H1 (cell line): ENCODE data around the gene RERE. TPM values are rescaled to one million over a fixed set of nuclear protein-coding genes. Genes with fewer than 3 reads are reported as not detected.

ENCODE experiments used
- CTCF ChIA-PET: fragments of 300-600 bp; sonication (Branson Sonifier 250); formaldehyde crosslinking; loops from one replicate; lab custom pipeline; 2021; ENCODE audit not compliant: partially characterized antibody; lab: Charles Lee
- POLR2A ChIA-PET: fragments of 300-600 bp; sonication (Branson Sonifier 250); formaldehyde crosslinking; loops from one replicate; lab custom pipeline; 2021; ENCODE audit warnings: inconsistent platforms; ENCODE audit not compliant: partially characterized antibody; lab: Charles Lee
- DNase-seq, 2 experiments: peaks; one replicate each; pipeline versions ENCODE4 v3.0.0 to v3.0.0-alpha.2; 2010 to 2022; ENCODE audit warnings: low spot score in 2 of 2, low read depth in 1 of 2, mixed read lengths in 1 of 2
- FAIRE-seq: peaks from 2 replicates; lab custom pipeline; 2011; peaks lifted over from hg19 to GRCh38; lab: Jason Lieb, UNC
- H2AFZ ChIP-seq: 2 replicates; pipeline ENCODE4 v1.8.1; 2012; ENCODE audit warnings: low read length, inconsistent platforms
- H2AK5ac ChIP-seq: 2 replicates; pipeline ENCODE4 v1.6.1; 2013; ENCODE audit warnings: low read depth, low read length
- H2BK120ac ChIP-seq: replicated peaks from 2 replicates; pipeline ENCODE3; 2013; ENCODE audit warnings: low read depth, low read length, inconsistent platforms
- H2BK12ac ChIP-seq: 2 replicates; pipeline ENCODE4 v1.6.1; 2013; ENCODE audit warnings: low read depth, low read length
- H2BK15ac ChIP-seq: 2 replicates; pipeline ENCODE4 v1.6.1; 2013; ENCODE audit warnings: low read length
- H2BK20ac ChIP-seq: 2 replicates; pipeline ENCODE4 v1.6.1; 2013; ENCODE audit warnings: low read length
- H2BK5ac ChIP-seq: 2 replicates; pipeline ENCODE4 v1.6.1; 2013; ENCODE audit warnings: low read depth, low read length
- H3K14ac ChIP-seq: 2 replicates; pipeline ENCODE4 v1.6.1; 2013; ENCODE audit warnings: inconsistent platforms; ENCODE audit not compliant: insufficient read length
- H3K18ac ChIP-seq: 2 replicates; pipeline ENCODE4 v1.6.1; 2013; ENCODE audit warnings: low read length; ENCODE audit errors: extremely low read depth
- H3K23ac ChIP-seq: 2 replicates; pipeline ENCODE4 v1.6.1; 2013; ENCODE audit warnings: inconsistent platforms; ENCODE audit not compliant: insufficient read length
- H3K23me2 ChIP-seq: 2 replicates; pipeline ENCODE4 v1.6.1; 2013; ENCODE audit warnings: low read depth, low read length
- H3K27ac ChIP-seq: 2 replicates; pipeline ENCODE4 v1.6.1; 2011; ENCODE audit warnings: low read depth, low read length, inconsistent platforms
- H3K27me3 ChIP-seq, 4 experiments: replicated peaks in 1 of 4; 1 replicate in 1 of 4; 2 replicates in 3 of 4; pipeline versions ENCODE4 v1.6.1 to v1.8.1; 2011 to 2013; ENCODE audit warnings: low read length in 3 of 4, mild to moderate bottlenecking in 3 of 4, inconsistent platforms in 2 of 4, mixed read lengths in 2 of 4, moderate library complexity in 1 of 4; ENCODE audit not compliant: control insufficient read depth in 3 of 4, insufficient read depth in 3 of 4; ENCODE audit errors: extremely low read depth in 1 of 4
- H3K36me3 ChIP-seq, 4 experiments: 2 replicates each; pipeline versions ENCODE4 v1.6.1 to v1.8.1; 2011 to 2013; ENCODE audit warnings: mild to moderate bottlenecking in 4 of 4, low read length in 3 of 4, moderate library complexity in 2 of 4, control low read depth in 1 of 4, inconsistent platforms in 1 of 4; ENCODE audit not compliant: insufficient read depth in 4 of 4, control insufficient read depth in 2 of 4
- H3K4ac ChIP-seq: replicated peaks from 2 replicates; pipeline ENCODE3; 2013; ENCODE audit warnings: low read length, low read depth, mixed read lengths, inconsistent platforms; ENCODE audit not compliant: insufficient read length
- H3K4me1 ChIP-seq, 4 experiments: replicated peaks in 1 of 4; 1 replicate in 1 of 4; 2 replicates in 3 of 4; pipeline versions ENCODE4 v1.6.1 to v1.8.1; 2011 to 2013; ENCODE audit warnings: low read length in 3 of 4, inconsistent platforms in 2 of 4, mixed read lengths in 1 of 4; ENCODE audit not compliant: insufficient read depth in 4 of 4, control insufficient read depth in 3 of 4
- H3K4me2 ChIP-seq, 2 experiments: 2 replicates each; pipeline versions ENCODE4 v1.6.1 to v1.8.1; 2011 to 2013; ENCODE audit warnings: low read depth in 2 of 2, low read length in 2 of 2, control low read depth in 1 of 2, inconsistent platforms in 1 of 2, mild to moderate bottlenecking in 1 of 2; ENCODE audit not compliant: insufficient read depth in 1 of 2
- H3K4me3 ChIP-seq, 4 experiments: fragments of 200-600, 300-600 bp in 1 of 4; sonication (generic), shearing (Covaris generic), sonication (Bioruptor Twin) in 1 of 4; 2 replicates each; pipeline versions ENCODE4 v1.5.1 to v1.8.1; 2011 to 2016; ENCODE audit warnings: low read length in 4 of 4, low read depth in 3 of 4, control low read depth in 2 of 4, inconsistent platforms in 2 of 4, mild to moderate bottlenecking in 2 of 4, mixed read lengths in 1 of 4, moderate library complexity in 1 of 4; ENCODE audit not compliant: insufficient read depth in 2 of 4; ENCODE audit errors: extremely low read depth in 1 of 4
- H3K56ac ChIP-seq: replicated peaks from 2 replicates; pipeline ENCODE3; 2013; ENCODE audit warnings: low read depth, mild to moderate bottlenecking, mixed read lengths, low read length, inconsistent platforms; ENCODE audit not compliant: insufficient read length
- H3K79me1 ChIP-seq: 2 replicates; pipeline ENCODE4 v1.6.1; 2013; ENCODE audit warnings: low read depth, low read length, control low read depth
- H3K79me2 ChIP-seq, 2 experiments: 2 replicates each; pipeline versions ENCODE4 v1.6.1 to v1.8.1; 2012 to 2013; ENCODE audit warnings: low read length in 2 of 2, mild to moderate bottlenecking in 2 of 2, inconsistent platforms in 1 of 2; ENCODE audit not compliant: insufficient read depth in 2 of 2, control insufficient read depth in 1 of 2
- H3K9ac ChIP-seq, 4 experiments: replicated peaks in 1 of 4; 1 replicate in 1 of 4; 2 replicates in 3 of 4; pipeline versions ENCODE4 v1.6.1 to v1.8.1; 2011 to 2013; ENCODE audit warnings: low read depth in 3 of 4, low read length in 3 of 4, control low read depth in 2 of 4, mild to moderate bottlenecking in 2 of 4, moderate library complexity in 2 of 4, inconsistent platforms in 1 of 4; ENCODE audit errors: extremely low read depth in 1 of 4
- H3K9me3 ChIP-seq, 2 experiments: 2 replicates each; pipeline versions ENCODE4 v1.6.1 to v1.8.1; 2012 to 2013; ENCODE audit warnings: mild to moderate bottlenecking in 2 of 2, moderate library complexity in 2 of 2, control low read depth in 1 of 2, inconsistent platforms in 1 of 2, low read depth in 1 of 2, low read length in 1 of 2, mixed read lengths in 1 of 2; ENCODE audit not compliant: insufficient read depth in 2 of 2
- H4K20me1 ChIP-seq, 2 experiments: replicated peaks in 1 of 2; 2 replicates each; pipeline versions ENCODE3 to v1.8.1; 2011 to 2013; ENCODE audit warnings: inconsistent platforms in 2 of 2, low read length in 2 of 2, mild to moderate bottlenecking in 1 of 2; ENCODE audit not compliant: insufficient read depth in 2 of 2, control insufficient read depth in 1 of 2
- H4K5ac ChIP-seq: 2 replicates; pipeline ENCODE4 v1.6.1; 2013; ENCODE audit warnings: low read length, low read depth, mixed read lengths, inconsistent platforms; ENCODE audit not compliant: insufficient read length
- H4K8ac ChIP-seq: 2 replicates; pipeline ENCODE4 v1.8.0; 2013; ENCODE audit warnings: mild to moderate bottlenecking, moderate library complexity, low read length, inconsistent platforms; ENCODE audit not compliant: insufficient read depth; ENCODE audit errors: extremely low read depth
- H4K91ac ChIP-seq: replicated peaks from 2 replicates; pipeline ENCODE3; 2013; ENCODE audit warnings: low read length, mixed read lengths, inconsistent platforms; ENCODE audit not compliant: insufficient read length
- BRCA1 ChIP-seq: IDR thresholded peaks from 2 replicates; pipeline ENCODE4 v1.6.1; 2012; ENCODE audit warnings: low read depth, low read length, improper control_type of control experiment
- CBX8 ChIP-seq: fragments of 300-800, 300-1000 bp; sonication (generic); IDR thresholded peaks from 2 replicates; pipeline ENCODE4 v1.7.1; 2016; ENCODE audit warnings: low read depth, low read length, borderline replicate concordance
- EP300 ChIP-seq, 2 experiments: IDR thresholded peaks; 1 replicate in 1 of 2; 2 replicates in 1 of 2; pipeline ENCODE4 v1.6.1; 2011 to 2012; ENCODE audit warnings: low read depth in 2 of 2, low read length in 2 of 2, mild to moderate bottlenecking in 2 of 2, borderline replicate concordance in 1 of 2, inconsistent platforms in 1 of 2, moderate library complexity in 1 of 2
- NANOG ChIP-seq: IDR thresholded peaks from 2 replicates; pipeline ENCODE4 v1.6.1; 2011; ENCODE audit warnings: low read length, low read depth, mild to moderate bottlenecking, inconsistent platforms; ENCODE audit not compliant: insufficient read depth, poor library complexity, severe bottlenecking
- NRF1 ChIP-seq: IDR thresholded peaks from 2 replicates; pipeline ENCODE4 v1.6.1; 2011; ENCODE audit warnings: mild to moderate bottlenecking, low read depth, low read length, improper control_type of control experiment
- RAD21 ChIP-seq, 2 experiments: IDR thresholded peaks in 1 of 2; conservative IDR thresholded peaks in 1 of 2; 2 replicates each; pipeline ENCODE4 v1.6.1; 2011; ENCODE audit warnings: low read depth in 2 of 2, low read length in 2 of 2, improper control_type of control experiment in 1 of 2, inconsistent platforms in 1 of 2, mild to moderate bottlenecking in 1 of 2, moderate library complexity in 1 of 2
- YY1 ChIP-seq: IDR thresholded peaks from 2 replicates; pipeline ENCODE4 v1.6.1; 2011; ENCODE audit warnings: low read depth, mild to moderate bottlenecking, low read length
- WGBS, 2 experiments: shearing (Covaris generic) in 1 of 2; methylation state at CpG; one replicate each; pipeline versions ENCODE4 v1.1.6 to v1.1.7; 2013 to 2015; ENCODE audit warnings: low lambda C conversion rate in 2 of 2, mixed read lengths in 2 of 2, inconsistent platforms in 1 of 2, low coverage in 1 of 2, missing lambda C conversion rate in 1 of 2; ENCODE audit not compliant: insufficient replicate concordance in 2 of 2, insufficient coverage in 1 of 2, insufficient read length in 1 of 2; ENCODE audit errors: extremely low coverage in 1 of 2, missing lambda C conversion rate in 1 of 2; 5-methylcytosine and 5-hydroxymethylcytosine counted together
- polyA plus RNA-seq, 7 experiments: library from polyadenylated mRNA; depleted of rRNA in 3 of 7; stranded (reverse) in 5 of 7; unstranded in 2 of 7; fragments of >200 nt in 5 of 7; fragments of 200-250 nt in 2 of 7; gene quantifications; 1 replicate in 5 of 7; 2 replicates in 1 of 7; 4 replicates in 1 of 7; pipeline versions ENCODE4 v1.2.1 to v1.2.3, GENCODE V29; 2011 to 2013; ENCODE audit warnings: missing spikeins in 2 of 7, mixed read lengths in 2 of 7
- total RNA-seq: library from RNA; stranded (reverse); fragmentation: NEBNext Ultra II Directional; extraction: Animal tissue kit (Norgen Biotek cat#: 25700); gene quantifications from 2 replicates; pipeline ENCODE4 v1.2.1, GENCODE V29; 2021
- TF ChIP-seq, protein P1 (sequence below): IDR thresholded peaks from 2 replicates; pipeline ENCODE4 v1.6.1; 2011; ENCODE audit warnings: low read depth, mild to moderate bottlenecking, low read length; ENCODE audit not compliant: insufficient read depth
- TF ChIP-seq, protein P2 (sequence below): IDR thresholded peaks from 2 replicates; pipeline ENCODE4 v1.6.1; 2012; ENCODE audit warnings: inconsistent platforms

RERE gene
- total and polyA plus RNA-seq, 2 of the 8 experiments (the other 6 are each of a cell fraction or from before 2014, with no cell fraction given) = 15.3 to 142 TPM

DNA sequence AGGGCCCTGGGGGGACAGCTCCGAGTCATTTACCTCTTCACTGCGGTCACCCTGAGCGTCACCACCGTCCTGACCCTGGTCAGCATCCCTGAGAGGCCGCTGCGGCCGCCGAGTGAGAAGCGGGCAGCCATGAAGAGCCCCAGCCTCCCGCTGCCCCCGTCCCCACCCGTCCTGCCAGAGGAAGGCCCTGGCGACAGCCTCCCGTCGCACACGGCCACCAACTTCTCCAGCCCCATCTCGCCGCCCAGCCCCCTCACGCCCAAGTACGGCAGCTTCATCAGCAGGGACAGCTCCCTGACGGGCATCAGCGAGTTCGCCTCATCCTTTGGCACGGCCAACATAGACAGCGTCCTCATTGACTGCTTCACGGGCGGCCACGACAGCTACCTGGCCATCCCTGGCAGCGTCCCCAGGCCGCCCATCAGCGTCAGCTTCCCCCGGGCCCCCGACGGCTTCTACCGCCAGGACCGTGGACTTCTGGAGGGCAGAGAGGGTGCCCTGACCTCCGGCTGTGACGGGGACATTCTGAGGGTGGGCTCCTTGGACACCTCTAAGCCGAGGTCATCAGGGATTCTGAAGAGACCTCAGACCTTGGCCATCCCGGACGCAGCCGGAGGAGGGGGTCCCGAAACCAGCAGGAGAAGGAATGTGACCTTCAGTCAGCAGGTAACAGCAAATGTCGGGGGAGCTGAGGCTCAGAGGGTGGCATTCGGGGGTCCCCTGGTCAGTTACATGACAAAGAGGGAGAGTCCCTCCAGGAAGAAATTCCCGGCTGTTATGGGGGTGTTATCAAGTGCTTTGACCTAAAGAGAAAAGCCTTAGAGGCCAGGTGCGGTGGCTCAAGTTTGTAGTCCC lies 486.9 kb downstream of the RERE start:
- H3K4me2 ChIP-seq = no peak overlapping the region
- H3K4ac ChIP-seq = no peak overlapping the region
- H3K9ac ChIP-seq = no peak overlapping the region
- no peaks in the 10 kb centered on the region for H3K23me2 ChIP-seq
- no peaks in the 10 kb centered on the region for H4K20me1 ChIP-seq
- FAIRE-seq = no peak
- no peak overlapping the region for H3K23ac ChIP-seq
- no peak overlapping the region for H4K91ac ChIP-seq
- H3K27ac ChIP-seq = no peak overlapping the region
- TF ChIP-seq, protein P1, sequence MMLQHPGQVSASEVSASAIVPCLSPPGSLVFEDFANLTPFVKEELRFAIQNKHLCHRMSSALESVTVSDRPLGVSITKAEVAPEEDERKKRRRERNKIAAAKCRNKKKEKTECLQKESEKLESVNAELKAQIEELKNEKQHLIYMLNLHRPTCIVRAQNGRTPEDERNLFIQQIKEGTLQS = no peak
- TF ChIP-seq YY1 (no peak), NANOG (no peak), BRCA1 (no peak), EP300 (IDR thresholded peaks at IDR 0.05; ENCODE audit: borderline replicate concordance in 1 of 2, low read depth in 2 of 2, low read length in 2 of 2) (no peak), RAD21 (IDR thresholded peaks at IDR 0.05 in 1 of 2, conservative IDR thresholded peaks at IDR 0.05 in 1 of 2; ENCODE audit: low read depth in 2 of 2, low read length in 2 of 2) (no peak), NRF1 (no peak), CBX8 (no peak)
- TF ChIP-seq, protein P2, sequence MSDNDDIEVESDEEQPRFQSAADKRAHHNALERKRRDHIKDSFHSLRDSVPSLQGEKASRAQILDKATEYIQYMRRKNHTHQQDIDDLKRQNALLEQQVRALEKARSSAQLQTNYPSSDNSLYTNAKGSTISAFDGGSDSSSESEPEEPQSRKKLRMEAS = no peak
- H3K9me3 ChIP-seq = no peaks in the 10 kb centered on the region
- H3K27me3 ChIP-seq = no peaks in the 10 kb centered on the region
- no peak overlapping the region for H3K18ac ChIP-seq
- no peaks in the 10 kb centered on the region for H3K79me2 ChIP-seq
- peak overlapping the region; percentile 98; the same call in 1 of the 2 replicates for H2BK20ac ChIP-seq
- H3K4me1 ChIP-seq = no peaks in the 10 kb centered on the region; a peak in 1 of 7 replicates
- no peak overlapping the region for H3K56ac ChIP-seq
- DNase-seq = no peak
- no peaks in the 10 kb centered on the region for H3K36me3 ChIP-seq
- no peak overlapping the region for H2BK12ac ChIP-seq
- H2AK5ac ChIP-seq = no peak overlapping the region
- no peak overlapping the region; the same call in 1 of the 2 replicates for H4K8ac ChIP-seq
- CTCF ChIA-PET = interaction anchor here (0.6 to 4.1 kb wide), 6 partner anchors 12 to 551 kb away, joined by 3 to 30 read pairs (median 4); partner anchors contain the start of gene SLC45A1
- H4K5ac ChIP-seq = no peak overlapping the region
- WGBS, 2 experiments = 92% methylated on average over 33 of the region's 47 CpGs; no CpG with 5 or more reads in 1 of the 2 experiments
- no peak overlapping the region for H2BK5ac ChIP-seq
- H3K14ac ChIP-seq = no peak overlapping the region
- H2BK120ac ChIP-seq = no peak overlapping the region
- no peaks in the 10 kb centered on the region for H3K79me1 ChIP-seq
- POLR2A ChIA-PET = interaction anchor here (0.9 to 1.2 kb wide), 2 partner anchors 13 to 17 kb away, joined by 3 read pairs; no protein-coding TSS in a partner anchor
- no peak overlapping the region for H3K4me3 ChIP-seq
- no peak overlapping the region for H2AFZ ChIP-seq
- no peak overlapping the region for H2BK15ac ChIP-seq
